Type B pancreatic cell (in vitro differentiated cells): ENCODE results near the gene GCA. TPM values are rescaled to one million over a fixed set of nuclear protein-coding genes. Genes with fewer than 3 reads are reported as not detected.
A peak's percentile ranks its signal among the peaks of the same experiment; 100 is the strongest.

Experiments used
- DNase-seq: peaks from one replicate; pipeline ENCODE4 v3.0.0; 2021; ENCODE audit warnings: mixed read lengths; ENCODE audit not compliant: unreplicated experiment; ENCODE audit errors: extremely low spot score
- H3K27ac Mint-ChIP-seq: 2 replicates; pipeline ENCODE4 v1.8.0; 2021; ENCODE audit warnings: mild to moderate bottlenecking, mixed read lengths
- H3K27me3 Mint-ChIP-seq: 2 replicates; pipeline ENCODE4 v1.8.0; 2021; ENCODE audit warnings: mixed read lengths
- H3K36me3 Mint-ChIP-seq: 2 replicates; pipeline ENCODE4 v1.8.0; 2021; ENCODE audit warnings: mixed read lengths
- H3K4me1 Mint-ChIP-seq: one replicate; pipeline ENCODE4 v1.8.0; 2021; ENCODE audit warnings: mixed read lengths; ENCODE audit not compliant: unreplicated experiment
- H3K4me3 Mint-ChIP-seq: 2 replicates; pipeline ENCODE4 v1.8.0; 2021; ENCODE audit warnings: mild to moderate bottlenecking, mixed read lengths
- H3K9me3 Mint-ChIP-seq: 2 replicates; pipeline ENCODE4 v1.8.0; 2021; ENCODE audit warnings: mixed read lengths
- total RNA-seq: library from RNA; stranded (reverse); gene quantifications from 2 replicates; pipeline ENCODE4 v1.2.1, GENCODE V29; 2021; ENCODE audit warnings: low replicate concordance
- TF ChIP-seq, protein P1 (sequence below): fragments of 200-600 bp; sonication (generic); conservative IDR thresholded peaks from 2 replicates; pipeline ENCODE4 v1.5.0; 2021; ENCODE audit warnings: antibody characterized with exemption, mild to moderate bottlenecking

GCA gene
- total RNA-seq, 1 donor from 2014 or later = 21.1 TPM

DNA sequence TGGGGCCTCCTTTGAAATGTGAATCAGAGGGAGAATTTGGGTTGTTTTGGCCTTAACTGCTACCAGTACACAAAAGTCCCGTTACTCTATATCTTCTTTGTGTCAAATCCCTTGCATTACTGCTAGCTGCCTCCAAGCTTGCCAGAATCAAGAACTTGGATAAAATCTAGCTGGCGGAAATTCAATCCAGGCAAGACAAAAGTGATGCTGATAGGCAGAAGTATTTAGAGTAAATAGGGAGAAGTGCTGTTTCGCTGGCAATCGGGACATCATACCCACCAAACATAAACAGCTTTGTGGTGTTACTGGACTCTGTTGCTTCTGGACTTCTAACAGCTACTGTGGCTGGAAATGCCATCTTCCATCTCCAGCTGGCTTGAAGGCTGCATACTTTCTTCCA is 28.0 kb upstream of the GCA start:
- H3K27ac Mint-ChIP-seq = no peak overlapping the region
- H3K9me3 Mint-ChIP-seq = peaks cover 4% of the 10 kb centered on the region
- H3K36me3 Mint-ChIP-seq = no peaks in the 10 kb centered on the region
- H3K4me3 Mint-ChIP-seq = no peak overlapping the region
- peaks cover 6% of the 10 kb centered on the region for H3K27me3 Mint-ChIP-seq
- no peak for DNase-seq
- H3K4me1 Mint-ChIP-seq = peaks cover 6% of the 10 kb centered on the region
- TF ChIP-seq, protein P1, sequence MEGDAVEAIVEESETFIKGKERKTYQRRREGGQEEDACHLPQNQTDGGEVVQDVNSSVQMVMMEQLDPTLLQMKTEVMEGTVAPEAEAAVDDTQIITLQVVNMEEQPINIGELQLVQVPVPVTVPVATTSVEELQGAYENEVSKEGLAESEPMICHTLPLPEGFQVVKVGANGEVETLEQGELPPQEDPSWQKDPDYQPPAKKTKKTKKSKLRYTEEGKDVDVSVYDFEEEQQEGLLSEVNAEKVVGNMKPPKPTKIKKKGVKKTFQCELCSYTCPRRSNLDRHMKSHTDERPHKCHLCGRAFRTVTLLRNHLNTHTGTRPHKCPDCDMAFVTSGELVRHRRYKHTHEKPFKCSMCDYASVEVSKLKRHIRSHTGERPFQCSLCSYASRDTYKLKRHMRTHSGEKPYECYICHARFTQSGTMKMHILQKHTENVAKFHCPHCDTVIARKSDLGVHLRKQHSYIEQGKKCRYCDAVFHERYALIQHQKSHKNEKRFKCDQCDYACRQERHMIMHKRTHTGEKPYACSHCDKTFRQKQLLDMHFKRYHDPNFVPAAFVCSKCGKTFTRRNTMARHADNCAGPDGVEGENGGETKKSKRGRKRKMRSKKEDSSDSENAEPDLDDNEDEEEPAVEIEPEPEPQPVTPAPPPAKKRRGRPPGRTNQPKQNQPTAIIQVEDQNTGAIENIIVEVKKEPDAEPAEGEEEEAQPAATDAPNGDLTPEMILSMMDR = no peak

DNA sequence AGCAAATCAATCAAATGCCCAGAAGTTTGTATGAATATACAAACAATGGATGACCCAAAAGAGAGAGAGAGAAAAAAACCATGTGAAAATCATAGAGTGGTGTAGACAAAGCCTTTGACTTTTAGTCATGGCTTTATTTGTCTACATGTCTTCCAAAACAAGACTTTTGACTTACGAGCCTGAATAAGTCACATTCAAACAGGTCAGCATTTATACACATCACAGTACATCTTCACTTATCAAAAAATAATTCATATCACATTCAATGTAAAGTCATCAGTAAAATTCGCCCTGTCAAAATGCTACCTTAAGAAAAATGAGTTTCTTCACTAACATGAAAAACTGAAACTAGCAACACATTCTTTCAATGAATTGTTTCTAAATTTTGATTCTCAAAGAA is 27.3 kb upstream of the GCA start:
- H3K36me3 Mint-ChIP-seq = no peaks in the 10 kb centered on the region
- H3K9me3 Mint-ChIP-seq = peaks cover 4% of the 10 kb centered on the region
- DNase-seq = no peak
- peaks cover 6% of the 10 kb centered on the region for H3K27me3 Mint-ChIP-seq
- peaks cover 6% of the 10 kb centered on the region for H3K4me1 Mint-ChIP-seq
- H3K27ac Mint-ChIP-seq = no peak overlapping the region
- TF ChIP-seq, protein P1 = no peak
- H3K4me3 Mint-ChIP-seq = peak overlapping the region; percentile 74

DNA sequence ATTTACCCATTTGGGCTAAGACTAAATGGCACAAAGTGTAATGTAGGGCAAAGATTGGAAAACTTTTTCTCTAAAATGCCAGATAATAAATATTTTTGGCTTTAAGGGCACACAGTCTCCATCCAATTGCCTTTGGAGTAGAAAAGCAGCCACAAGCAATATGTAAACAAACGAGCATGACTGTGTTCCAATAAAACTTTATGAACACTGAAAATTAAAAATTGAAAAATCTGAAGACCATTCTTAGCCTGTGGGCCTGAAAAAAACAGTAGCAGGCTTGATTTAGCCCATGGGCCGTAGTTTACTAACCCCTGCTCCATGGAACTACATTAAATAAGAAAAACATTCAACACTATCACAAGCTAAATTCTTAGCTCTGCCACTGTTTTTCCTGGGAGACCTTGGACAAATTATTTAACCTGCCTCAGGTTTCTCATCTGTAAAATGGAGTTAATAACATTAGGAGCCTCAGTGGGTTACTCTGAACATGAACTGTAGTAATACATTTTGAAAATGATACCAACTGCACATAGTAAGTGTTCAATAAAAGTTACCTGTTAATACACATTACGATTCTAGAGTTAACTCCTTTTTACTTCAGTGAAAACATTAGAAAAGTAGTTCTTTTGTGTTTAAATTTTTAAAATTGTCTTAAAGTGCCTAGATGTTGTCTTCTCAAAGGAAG is 26.7 kb upstream of the GCA start:
- TF ChIP-seq, protein P1 = no peak
- Mint-ChIP-seq H3K4me3 (peak overlapping the region; percentile 95), H3K9me3 (peaks cover 4% of the 10 kb centered on the region), H3K27ac (peak overlapping the region; percentile 96), H3K4me1 (peaks cover 6% of the 10 kb centered on the region), H3K27me3 (peaks cover 6% of the 10 kb centered on the region), H3K36me3 (no peaks in the 10 kb centered on the region)
- no peak for DNase-seq

DNA sequence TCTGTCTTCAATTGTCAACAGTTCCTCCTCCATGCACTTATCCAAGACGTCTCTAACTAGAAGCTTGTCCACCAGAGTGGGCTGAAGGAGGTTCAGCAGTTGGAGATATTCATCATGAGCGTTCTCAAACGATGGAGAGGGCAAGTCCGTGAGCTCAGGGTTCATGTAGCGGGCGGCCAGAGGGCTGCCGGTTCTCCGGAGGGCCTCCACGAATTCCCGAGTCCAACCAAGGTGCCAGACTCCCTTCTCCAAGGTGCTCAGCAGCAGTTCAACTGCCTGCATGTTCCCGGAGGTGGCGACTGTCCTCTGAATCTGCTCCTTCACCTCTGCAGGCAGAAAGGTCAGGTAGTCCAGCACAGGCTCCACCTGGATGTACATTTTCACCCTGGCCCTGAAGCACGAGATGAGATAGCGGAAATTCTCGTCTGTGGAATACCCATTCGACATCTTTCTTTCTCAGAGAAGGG is 26.0 kb upstream of the GCA start:
- Mint-ChIP-seq H3K27ac (peak overlapping the region; percentile 96), H3K4me1 (peaks cover 6% of the 10 kb centered on the region)
- TF ChIP-seq, protein P1 = no peak

DNA sequence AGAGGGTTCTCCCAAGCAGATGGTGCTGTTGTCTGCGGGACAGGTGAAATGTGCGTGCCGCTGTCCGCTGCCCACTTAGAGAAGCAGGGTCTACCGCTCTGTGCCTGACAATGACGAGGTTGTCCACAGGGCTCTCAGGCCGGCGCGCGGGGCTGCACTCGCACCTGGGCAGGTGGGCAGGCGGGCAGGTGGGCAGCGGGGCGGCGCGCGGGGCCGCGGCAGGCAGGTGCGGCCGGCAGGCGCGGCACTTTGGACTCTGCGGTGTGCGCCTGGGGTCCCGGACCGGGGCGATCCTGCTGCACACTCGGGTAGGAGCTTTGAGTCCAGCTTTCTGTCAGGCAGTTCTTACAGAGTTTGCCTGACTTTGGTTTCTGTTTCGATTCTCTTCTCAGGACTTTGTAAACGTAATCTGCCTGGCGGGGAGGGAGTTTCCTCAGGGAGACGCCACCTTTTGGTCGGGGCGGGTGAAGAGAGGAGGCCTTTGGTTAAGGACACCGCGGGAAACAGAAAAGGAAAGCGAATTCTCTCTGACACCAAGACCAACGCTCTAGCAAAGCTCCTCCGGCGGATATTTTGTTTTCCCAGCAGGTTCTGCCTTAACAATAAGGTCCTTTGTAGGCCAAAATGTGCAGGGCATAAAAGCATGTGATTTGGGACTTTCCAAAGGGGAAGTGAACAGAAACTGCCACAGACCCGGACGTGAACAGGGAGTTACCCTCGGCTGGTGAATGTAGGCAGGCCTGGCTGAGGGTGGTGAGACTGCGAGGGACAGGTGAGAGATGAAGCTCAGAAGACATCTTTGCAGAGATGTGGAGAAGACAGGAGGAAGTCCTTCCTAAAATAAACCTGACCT is 25.4 kb upstream of the GCA start, which contains the start of gene IFIH1:
Gene IFIH1, minus strand, starts transcription at position 357 of the 853 bp plus-strand sequence. CDS start 377 bp downstream, outside the sequence.
- Mint-ChIP-seq H3K4me1 (peaks cover 6% of the 10 kb centered on the region), H3K36me3 (no peaks in the 10 kb centered on the region), H3K4me3 (peak within 1 kb of the TSS; percentile 95), H3K9me3 (peaks cover 4% of the 10 kb centered on the region), H3K27me3 (peaks cover 6% of the 10 kb centered on the region), H3K27ac (peak within 1 kb of the TSS; percentile 96)
- no peak for DNase-seq
- TF ChIP-seq, protein P1 = peak; percentile 30

More for the DNA sequence above, 26.0 kb upstream of the GCA start:
- no peak for DNase-seq
- peak overlapping the region; percentile 95 for H3K4me3 Mint-ChIP-seq
- H3K9me3 Mint-ChIP-seq = peaks cover 4% of the 10 kb centered on the region
- H3K27me3 Mint-ChIP-seq = peaks cover 6% of the 10 kb centered on the region
- no peaks in the 10 kb centered on the region for H3K36me3 Mint-ChIP-seq
